Natural killer cell (primary cell): ENCODE data around the gene EXOC4. TPM values are rescaled to one million over a fixed set of nuclear protein-coding genes. Genes with fewer than 3 reads are reported as not detected.

Experiments
- ATAC-seq, 3 donors: fragments of 150-1000 bp in 2 of 3; fragments of 200-7000 bp in 1 of 3; cut with Tn5 transposase; 1 replicate in 1 of 3; 2 replicates in 2 of 3; pipeline ENCODE4 v1.10.0; 2021; ENCODE audit warnings: mild to moderate bottlenecking in 2 of 3, moderate library complexity in 2 of 3
- DNase-seq, 2 donors: peaks; one replicate each; pipeline versions ENCODE4 v3.0.0 to v3.0.0-alpha.2; 2013 to 2021; ENCODE audit warnings: mixed read lengths in 1 of 2
- H3K27ac ChIP-seq: one replicate; pipeline ENCODE4 v1.5.1; 2013; ENCODE audit warnings: mild to moderate bottlenecking, low read length
- H3K27me3 ChIP-seq: one replicate; pipeline ENCODE4 v1.6.1; 2013; ENCODE audit warnings: low read length; ENCODE audit not compliant: control insufficient read depth, insufficient read depth
- H3K36me3 ChIP-seq: one replicate; pipeline ENCODE4 v1.6.1; 2013; ENCODE audit warnings: low read length; ENCODE audit not compliant: control insufficient read depth, insufficient read depth
- H3K4me1 ChIP-seq: one replicate; pipeline ENCODE4 v1.6.1; 2013; ENCODE audit warnings: low read length; ENCODE audit not compliant: control insufficient read depth, insufficient read depth
- H3K4me3 ChIP-seq: one replicate; pipeline ENCODE4 v1.5.1; 2013; ENCODE audit warnings: low read length
- H3K9me3 ChIP-seq: one replicate; pipeline ENCODE4 v1.6.1; 2013; ENCODE audit warnings: low read length; ENCODE audit not compliant: control insufficient read depth, insufficient read depth
- H3K27ac Mint-ChIP-seq, 2 donors: one replicate each; pipeline ENCODE4 v1.8.0; 2022; ENCODE audit warnings: mild to moderate bottlenecking in 2 of 2, mixed read lengths in 2 of 2, moderate library complexity in 1 of 2
- H3K27me3 Mint-ChIP-seq, 2 donors: one replicate each; pipeline ENCODE4 v1.8.0; 2022; ENCODE audit warnings: low read depth in 2 of 2, mixed read lengths in 2 of 2
- H3K36me3 Mint-ChIP-seq: one replicate; pipeline ENCODE4 v1.8.0; 2022; ENCODE audit warnings: mixed read lengths
- H3K4me1 Mint-ChIP-seq, 2 donors: one replicate each; pipeline ENCODE4 v1.8.0; 2022; ENCODE audit warnings: mixed read lengths in 2 of 2
- H3K4me3 Mint-ChIP-seq: one replicate; pipeline ENCODE4 v1.8.0; 2022; ENCODE audit warnings: mild to moderate bottlenecking, moderate library complexity, mixed read lengths
- H3K9me3 Mint-ChIP-seq, 2 donors: one replicate each; pipeline ENCODE4 v1.8.0; 2022; ENCODE audit warnings: mixed read lengths in 2 of 2
- WGBS: methylation state at CpG from one replicate; pipeline ENCODE4 v1.1.7; 2013; ENCODE audit warnings: missing lambda C conversion rate; ENCODE audit not compliant: insufficient coverage; 5-methylcytosine and 5-hydroxymethylcytosine counted together
- intact Hi-C: fragments of 100-400 bp; cut with micrococcal nuclease; formaldehyde crosslinking; loops from one replicate; pipeline ENCODE4 v1.14.2; 2022
- total RNA-seq, 4 donors: library from RNA; stranded (reverse); fragments of 120-200 nt in 1 of 4; gene quantifications; one replicate each; pipeline versions ENCODE4 v1.2.3 to v1.2.4, GENCODE V29; 2013 to 2022
- TF ChIP-seq, protein P1 (sequence below): fragments of 200-600 bp; IDR thresholded peaks from one replicate; pipeline ENCODE4 v1.8.0; 2022; ENCODE audit warnings: antibody characterized with exemption

EXOC4 gene
- total RNA-seq, 3 donors from 2014 or later (not counting 1 experiment from before 2014, with no cell fraction given), result 105 to 148 (median 123) TPM

DNA sequence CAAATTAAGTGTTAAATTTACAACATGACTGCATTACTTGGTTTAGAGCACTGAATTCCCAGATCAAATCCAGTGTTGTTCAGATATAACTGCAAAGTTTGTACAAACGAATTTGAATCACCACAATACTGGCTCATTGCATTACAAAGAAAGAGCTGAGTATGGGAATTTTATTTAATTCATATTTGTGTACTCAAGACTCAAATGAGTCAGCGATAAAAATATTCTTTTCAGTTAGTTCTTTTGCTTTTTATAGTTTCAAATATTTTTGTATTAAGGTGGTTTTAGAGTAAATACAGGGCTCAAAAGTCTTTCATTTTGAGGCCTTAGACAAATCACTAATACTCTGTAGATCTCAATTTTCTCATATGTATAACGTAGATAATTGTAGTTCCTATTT is 805.6 kb downstream of the EXOC4 start:
- H3K4me3 ChIP-seq, result no peak overlapping the region
- TF ChIP-seq, protein P1, sequence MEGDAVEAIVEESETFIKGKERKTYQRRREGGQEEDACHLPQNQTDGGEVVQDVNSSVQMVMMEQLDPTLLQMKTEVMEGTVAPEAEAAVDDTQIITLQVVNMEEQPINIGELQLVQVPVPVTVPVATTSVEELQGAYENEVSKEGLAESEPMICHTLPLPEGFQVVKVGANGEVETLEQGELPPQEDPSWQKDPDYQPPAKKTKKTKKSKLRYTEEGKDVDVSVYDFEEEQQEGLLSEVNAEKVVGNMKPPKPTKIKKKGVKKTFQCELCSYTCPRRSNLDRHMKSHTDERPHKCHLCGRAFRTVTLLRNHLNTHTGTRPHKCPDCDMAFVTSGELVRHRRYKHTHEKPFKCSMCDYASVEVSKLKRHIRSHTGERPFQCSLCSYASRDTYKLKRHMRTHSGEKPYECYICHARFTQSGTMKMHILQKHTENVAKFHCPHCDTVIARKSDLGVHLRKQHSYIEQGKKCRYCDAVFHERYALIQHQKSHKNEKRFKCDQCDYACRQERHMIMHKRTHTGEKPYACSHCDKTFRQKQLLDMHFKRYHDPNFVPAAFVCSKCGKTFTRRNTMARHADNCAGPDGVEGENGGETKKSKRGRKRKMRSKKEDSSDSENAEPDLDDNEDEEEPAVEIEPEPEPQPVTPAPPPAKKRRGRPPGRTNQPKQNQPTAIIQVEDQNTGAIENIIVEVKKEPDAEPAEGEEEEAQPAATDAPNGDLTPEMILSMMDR, result no peak
- DNase-seq (no peak), ATAC-seq (no peak)
- H3K27ac ChIP-seq, result no peak overlapping the region
- WGBS, result no CpG with 5 or more reads among the region's 3 CpGs
- no peaks in the 10 kb centered on the region for H3K36me3 Mint-ChIP-seq
- no peaks in the 10 kb centered on the region for H3K9me3 ChIP-seq
- intact Hi-C loops, result no loop called here
- H3K4me1 Mint-ChIP-seq, result peaks cover 5 to 7% of the 10 kb centered on the region in 2 donors
- no peaks in the 10 kb centered on the region for H3K4me1 ChIP-seq
- no peaks in the 10 kb centered on the region for H3K9me3 Mint-ChIP-seq
- no peaks in the 10 kb centered on the region for H3K36me3 ChIP-seq
- H3K27me3 ChIP-seq, result no peaks in the 10 kb centered on the region
- H3K27me3 Mint-ChIP-seq, result no peaks in the 10 kb centered on the region
- H3K27ac Mint-ChIP-seq, result no peak overlapping the region
- H3K4me3 Mint-ChIP-seq, result no peak overlapping the region

DNA sequence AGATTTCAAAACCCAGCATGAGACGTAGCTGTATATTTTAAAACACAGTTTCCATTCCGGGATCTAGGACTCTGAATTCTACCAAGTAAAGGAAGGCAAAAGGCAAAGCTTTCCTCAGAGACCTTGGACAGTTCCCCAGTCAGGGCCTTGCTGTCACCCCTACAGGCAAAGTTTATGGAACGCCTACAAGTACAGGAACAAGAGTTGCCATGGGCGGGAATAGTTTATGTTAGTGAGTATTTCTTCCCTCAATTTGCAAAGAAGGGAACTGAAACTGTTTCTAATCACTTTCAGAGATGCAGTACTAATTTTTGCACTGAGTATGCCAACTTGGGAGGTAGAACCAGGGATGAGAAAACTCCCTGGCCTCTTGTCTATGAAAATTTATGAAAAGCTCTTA is 806.1 kb downstream of the EXOC4 start:
- no peak for ATAC-seq
- intact Hi-C loops, result no loop called here
- H3K27ac Mint-ChIP-seq, result no peak overlapping the region
- TF ChIP-seq, protein P1, result no peak
- peaks cover 5 to 7% of the 10 kb centered on the region in 2 donors for H3K4me1 Mint-ChIP-seq
- DNase-seq, result no peak
- WGBS, result 93% methylated on average over 4 of the region's 4 CpGs
- no peaks in the 10 kb centered on the region for H3K9me3 Mint-ChIP-seq
- no peaks in the 10 kb centered on the region for H3K36me3 Mint-ChIP-seq
- no peaks in the 10 kb centered on the region for H3K27me3 Mint-ChIP-seq
- H3K27ac ChIP-seq, result no peak overlapping the region
- H3K27me3 ChIP-seq, result no peaks in the 10 kb centered on the region
- no peaks in the 10 kb centered on the region for H3K36me3 ChIP-seq
- H3K4me1 ChIP-seq, result no peaks in the 10 kb centered on the region
- no peak overlapping the region for H3K4me3 Mint-ChIP-seq
- H3K9me3 ChIP-seq, result no peaks in the 10 kb centered on the region
- H3K4me3 ChIP-seq, result no peak overlapping the region

DNA sequence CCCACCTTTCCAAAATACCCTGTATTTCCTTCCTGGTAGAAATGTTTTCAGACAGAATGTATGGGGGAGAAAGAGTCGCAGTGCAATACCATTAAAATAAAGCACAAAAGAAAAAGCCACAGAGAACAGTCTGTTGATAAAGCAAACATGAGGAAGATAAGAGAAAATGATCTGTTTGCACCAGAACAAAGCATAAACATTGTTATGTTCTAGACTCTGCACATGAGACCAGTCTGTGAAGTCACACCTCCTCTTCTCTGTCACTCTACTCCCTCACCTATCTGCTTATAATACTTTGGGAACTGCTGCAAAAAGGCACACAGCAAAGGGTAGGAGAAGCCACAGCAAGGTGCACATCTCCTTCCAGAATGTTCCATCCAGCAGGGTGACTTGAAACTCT is 807.0 kb downstream of the EXOC4 start:
- no CpG with 5 or more reads among the region's 1 CpG for WGBS
- H3K36me3 Mint-ChIP-seq, result no peaks in the 10 kb centered on the region
- intact Hi-C loops, result no loop called here
- Histone ChIP-seq H3K4me3 (no peak overlapping the region), H3K27ac (no peak overlapping the region), H3K36me3 (no peaks in the 10 kb centered on the region), H3K4me1 (no peaks in the 10 kb centered on the region), H3K9me3 (no peaks in the 10 kb centered on the region), H3K27me3 (no peaks in the 10 kb centered on the region)
- peaks cover 0 to 7% of the 10 kb centered on the region in 2 donors for H3K4me1 Mint-ChIP-seq
- TF ChIP-seq, protein P1, result no peak
- no peaks in the 10 kb centered on the region for H3K9me3 Mint-ChIP-seq
- no peak for ATAC-seq
- DNase-seq, result no peak
- H3K27ac Mint-ChIP-seq, result no peak overlapping the region
- H3K27me3 Mint-ChIP-seq, result no peaks in the 10 kb centered on the region
- H3K4me3 Mint-ChIP-seq, result no peak overlapping the region

DNA sequence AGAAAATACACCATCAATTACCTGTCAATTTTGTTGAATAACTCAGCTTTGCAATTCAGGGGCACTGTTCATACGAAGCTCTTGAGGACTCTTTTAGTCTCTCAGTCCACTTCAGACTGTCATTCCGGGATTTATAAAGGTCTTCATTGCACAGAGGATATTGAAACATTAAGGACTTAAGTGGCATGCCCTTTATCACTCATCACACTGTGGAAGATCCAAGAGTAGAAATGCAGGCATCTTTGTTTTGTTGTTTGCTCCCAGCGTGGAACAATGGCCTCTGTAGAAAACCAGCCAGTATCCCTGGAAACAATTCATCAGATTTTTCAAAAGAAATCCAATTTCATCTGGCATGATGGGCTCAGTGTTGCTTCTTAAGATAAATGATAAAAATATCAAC is 808.0 kb downstream of the EXOC4 start:
- Mint-ChIP-seq H3K4me1 (peaks cover 0 to 7% of the 10 kb centered on the region in 2 donors), H3K27me3 (no peaks in the 10 kb centered on the region), H3K27ac (no peak overlapping the region), H3K9me3 (no peaks in the 10 kb centered on the region), H3K36me3 (no peaks in the 10 kb centered on the region), H3K4me3 (no peak overlapping the region)
- TF ChIP-seq, protein P1, result no peak
- H3K27ac ChIP-seq, result no peak overlapping the region
- ATAC-seq (no peak), DNase-seq (no peak)
- no peak overlapping the region for H3K4me3 ChIP-seq
- intact Hi-C loops, result no loop called here
- 93% methylated on average over 3 of the region's 3 CpGs for WGBS
- H3K27me3 ChIP-seq, result no peaks in the 10 kb centered on the region
- H3K9me3 ChIP-seq, result no peaks in the 10 kb centered on the region
- H3K4me1 ChIP-seq, result no peaks in the 10 kb centered on the region
- no peaks in the 10 kb centered on the region for H3K36me3 ChIP-seq
